HEK293T (cell line): ENCODE measurements around the gene GPR160.

Experiments
- CTCF ChIA-PET: fragments of 350-600 bp; formaldehyde crosslinking; extraction: SDS; loops from one replicate; lab custom pipeline; 2021; ENCODE audit warnings: antibody characterized with exemption, inconsistent platforms; lab: Yijun Ruan, JAX
- POLR2A ChIA-PET: fragments of 350-600 bp; formaldehyde crosslinking; extraction: SDS; loops from one replicate; lab custom pipeline; 2020; ENCODE audit warnings: antibody characterized with exemption, inconsistent platforms; lab: Yijun Ruan, JAX
- DNase-seq: peaks from one replicate; pipeline ENCODE4 v3.0.0; 2012; ENCODE audit warnings: mixed read lengths; ENCODE audit errors: extremely low spot score
- ARNT ChIP-seq: fragments of 450-650 bp; IDR thresholded peaks from 2 replicates; pipeline ENCODE4 v1.6.1; 2017; ENCODE audit warnings: mild to moderate bottlenecking
- BHLHE40 ChIP-seq: fragments of 450-650 bp; IDR thresholded peaks from 2 replicates; pipeline ENCODE4 v1.6.1; 2016; ENCODE audit warnings: mild to moderate bottlenecking, moderate library complexity, borderline replicate concordance
- CTBP1 ChIP-seq: fragments of 450-650 bp; IDR thresholded peaks from 2 replicates; pipeline ENCODE4 v1.6.1; 2016; ENCODE audit warnings: borderline replicate concordance
- ELF4 ChIP-seq: fragments of 450-650 bp; IDR thresholded peaks from 2 replicates; pipeline ENCODE4 v1.6.1; 2017; ENCODE audit warnings: antibody characterized with exemption
- FOXA1 ChIP-seq: fragments of 450-650 bp; IDR thresholded peaks from 2 replicates; pipeline ENCODE4 v1.6.1; 2016; ENCODE audit warnings: mild to moderate bottlenecking
- FOXK2 ChIP-seq: fragments of 450-650 bp; IDR thresholded peaks from 2 replicates; pipeline ENCODE4 v1.6.1; 2016; ENCODE audit warnings: mild to moderate bottlenecking
- FOXM1 ChIP-seq: fragments of 450-650 bp; IDR thresholded peaks from 2 replicates; pipeline ENCODE4 v1.6.1; 2017; ENCODE audit warnings: mild to moderate bottlenecking, borderline replicate concordance
- HDGF ChIP-seq: fragments of 450-650 bp; IDR thresholded peaks from 2 replicates; pipeline ENCODE4 v1.6.1; 2017; ENCODE audit warnings: antibody characterized with exemption, borderline replicate concordance
- L3MBTL2 ChIP-seq: fragments of 450-650 bp; conservative IDR thresholded peaks from 2 replicates; pipeline ENCODE4 v1.6.1; 2016; ENCODE audit warnings: mild to moderate bottlenecking
- LEF1 ChIP-seq: fragments of 450-650 bp; IDR thresholded peaks from 2 replicates; pipeline ENCODE4 v1.6.1; 2017; ENCODE audit warnings: mild to moderate bottlenecking, borderline replicate concordance
- NFRKB ChIP-seq: fragments of 450-650 bp; IDR thresholded peaks from 2 replicates; pipeline ENCODE4 v1.6.1; 2016; ENCODE audit warnings: mild to moderate bottlenecking, moderate library complexity
- PKNOX1 ChIP-seq: fragments of 450-650 bp; IDR thresholded peaks from 2 replicates; pipeline ENCODE4 v1.6.1; 2016
- SP1 ChIP-seq: fragments of 450-650 bp; IDR thresholded peaks from 2 replicates; pipeline ENCODE4 v1.6.1; 2017
- SUZ12 ChIP-seq: fragments of 450-650 bp; IDR thresholded peaks from 2 replicates; pipeline ENCODE4 v1.6.1; 2016; ENCODE audit warnings: mild to moderate bottlenecking
- TARDBP ChIP-seq: fragments of 450-650 bp; IDR thresholded peaks from 2 replicates; pipeline ENCODE4 v1.6.1; 2016
- ZNF384 ChIP-seq: fragments of 450-650 bp; IDR thresholded peaks from 2 replicates; pipeline ENCODE4 v1.6.1; 2016

Gene GPR160

GRCh38 chr3:170058127-170058526 is 20.3 kb downstream of the GPR160 start:
- CTCF ChIA-PET: no interaction called here
- no peak for DNase-seq
- POLR2A ChIA-PET: no interaction called here
- TF ChIP-seq BHLHE40 (no peak), FOXA1 (no peak), NFRKB (no peak), FOXK2 (no peak), SUZ12 (no peak), ELF4 (no peak)

- CTCF ChIA-PET: no interaction called here
- TF ChIP-seq LEF1 (no peak), FOXK2 (no peak), NFRKB (no peak), ZNF384 (no peak), CTBP1 (no peak), SUZ12 (no peak), ELF4 (no peak), ARNT (no peak), TARDBP (no peak), FOXA1 (no peak), L3MBTL2 (no peak), FOXM1 (no peak), HDGF (no peak)
- no peak for DNase-seq
- POLR2A ChIA-PET: no interaction called here
Measured at GRCh38 chr3:170059447-170059846, 21.7 kb downstream of the GPR160 start.

- CTCF ChIA-PET: no interaction called here
- TF ChIP-seq ELF4: no peak
- TF ChIP-seq ARNT: no peak
- no peak for TF ChIP-seq FOXM1
- TF ChIP-seq BHLHE40: no peak
- no peak for TF ChIP-seq PKNOX1
- no peak for TF ChIP-seq CTBP1
- TF ChIP-seq L3MBTL2: no peak
- no peak for TF ChIP-seq FOXK2
- no peak for TF ChIP-seq TARDBP
- no peak for TF ChIP-seq SP1
- no peak for DNase-seq
- POLR2A ChIA-PET: no interaction called here
Measured at GRCh38 chr3:170062068-170062467, 24.3 kb downstream of the GPR160 start.

- no peak for DNase-seq
- ChIA-PET CTCF (no interaction called here), POLR2A (no interaction called here)
- TF ChIP-seq FOXA1 (no peak), ARNT (no peak), FOXM1 (no peak), SP1 (no peak)
Measured at GRCh38 chr3:170062769-170063168, 25.0 kb downstream of the GPR160 start.

- CTCF ChIA-PET: interaction anchor here (0.6 kb wide), 1 partner anchor 34 kb away, joined by 3 read pairs; no protein-coding TSS in a partner anchor
- POLR2A ChIA-PET: no interaction called here
- DNase-seq: no peak
- TF ChIP-seq TARDBP (no peak), ELF4 (no peak), BHLHE40 (no peak), PKNOX1 (no peak), FOXA1 (no peak), NFRKB (no peak), FOXK2 (no peak), FOXM1 (no peak), SUZ12 (no peak), CTBP1 (no peak), ARNT (no peak), L3MBTL2 (no peak), ZNF384 (no peak), SP1 (no peak), LEF1 (no peak)
Measured at GRCh38 chr3:170063691-170064090, 25.9 kb downstream of the GPR160 start.

GRCh38 chr3:170064108-170064507 is 26.3 kb downstream of the GPR160 start:
- ChIA-PET CTCF (no interaction called here), POLR2A (no interaction called here)
- TF ChIP-seq FOXA1 (no peak), TARDBP (no peak), HDGF (no peak), CTBP1 (no peak), NFRKB (no peak), BHLHE40 (no peak), PKNOX1 (no peak), FOXK2 (no peak), L3MBTL2 (no peak), SUZ12 (no peak), FOXM1 (no peak)
- DNase-seq: no peak

- ChIA-PET CTCF (no interaction called here), POLR2A (no interaction called here)
- no peak for DNase-seq
Measured at GRCh38 chr3:170075441-170076091, 37.8 kb downstream of the GPR160 start.

More at GRCh38 chr3:170075441-170076091, 37.8 kb downstream of the GPR160 start:
- TF ChIP-seq ARNT (no peak), ELF4 (no peak), L3MBTL2 (no peak), HDGF (no peak), FOXK2 (no peak), FOXM1 (no peak), SUZ12 (no peak), PKNOX1 (no peak), FOXA1 (no peak), SP1 (no peak), LEF1 (no peak), CTBP1 (no peak), ZNF384 (no peak), TARDBP (no peak)
